ENCODE measurements around the gene GJA3.

DNA sequence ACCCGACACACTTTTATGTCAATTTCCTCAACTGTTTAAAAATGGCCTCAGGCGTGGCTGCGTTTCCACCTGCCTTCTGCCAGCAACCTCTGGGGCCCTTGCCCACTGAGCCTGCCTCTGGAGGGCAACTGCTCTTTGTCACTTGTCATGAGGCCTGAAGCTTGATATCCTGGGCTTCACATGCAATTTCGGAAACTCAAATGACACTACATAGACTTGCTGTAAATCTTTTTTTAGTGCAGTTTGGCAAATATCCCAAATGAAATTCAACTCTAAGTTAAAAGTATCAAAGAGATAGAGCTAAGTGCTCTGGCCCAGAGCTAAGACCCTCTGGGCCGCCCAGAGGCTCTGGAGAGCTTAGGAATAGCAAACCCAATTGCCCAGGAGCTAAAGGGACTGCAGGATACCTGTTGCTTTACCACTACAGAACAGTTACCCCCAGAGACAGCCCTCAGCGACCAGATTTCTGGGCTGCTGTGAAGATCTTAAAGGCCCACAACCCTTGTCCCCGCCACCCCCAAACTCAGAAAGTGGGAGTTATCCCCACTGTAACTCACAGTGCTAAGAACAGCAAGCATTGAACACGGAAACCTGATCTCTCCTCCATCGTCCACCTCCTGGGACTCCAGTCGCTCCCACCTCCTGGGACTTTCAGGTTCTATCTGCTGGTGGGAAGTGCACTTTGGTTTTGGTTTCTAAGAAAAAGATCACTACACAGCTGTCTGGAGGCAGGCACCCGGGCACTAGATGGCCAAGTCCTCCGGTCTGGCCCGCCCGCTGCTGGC lies 19.4 kb downstream of the GJA3 start:
- TF ChIP-seq POLR2A (IDR thresholded peaks at IDR 0.05; ENCODE audit: low read depth, low read length): no peak
- TF ChIP-seq, protein P1, sequence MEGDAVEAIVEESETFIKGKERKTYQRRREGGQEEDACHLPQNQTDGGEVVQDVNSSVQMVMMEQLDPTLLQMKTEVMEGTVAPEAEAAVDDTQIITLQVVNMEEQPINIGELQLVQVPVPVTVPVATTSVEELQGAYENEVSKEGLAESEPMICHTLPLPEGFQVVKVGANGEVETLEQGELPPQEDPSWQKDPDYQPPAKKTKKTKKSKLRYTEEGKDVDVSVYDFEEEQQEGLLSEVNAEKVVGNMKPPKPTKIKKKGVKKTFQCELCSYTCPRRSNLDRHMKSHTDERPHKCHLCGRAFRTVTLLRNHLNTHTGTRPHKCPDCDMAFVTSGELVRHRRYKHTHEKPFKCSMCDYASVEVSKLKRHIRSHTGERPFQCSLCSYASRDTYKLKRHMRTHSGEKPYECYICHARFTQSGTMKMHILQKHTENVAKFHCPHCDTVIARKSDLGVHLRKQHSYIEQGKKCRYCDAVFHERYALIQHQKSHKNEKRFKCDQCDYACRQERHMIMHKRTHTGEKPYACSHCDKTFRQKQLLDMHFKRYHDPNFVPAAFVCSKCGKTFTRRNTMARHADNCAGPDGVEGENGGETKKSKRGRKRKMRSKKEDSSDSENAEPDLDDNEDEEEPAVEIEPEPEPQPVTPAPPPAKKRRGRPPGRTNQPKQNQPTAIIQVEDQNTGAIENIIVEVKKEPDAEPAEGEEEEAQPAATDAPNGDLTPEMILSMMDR (IDR thresholded peaks at IDR 0.05; ENCODE audit: extremely low read depth in 1 of 2, insufficient read depth in 1 of 2, low read depth in 1 of 2, low read length in 2 of 2): no peak
- no peak for TF ChIP-seq MYC (IDR thresholded peaks at IDR 0.05; ENCODE audit: low read depth, low read length)

All from endothelial cell of umbilical vein (primary cell).